ENCODE results near the gene CDH1.

The CDH1 gene

GRCh38 chr16:68732741-68733399 is 4.2 kb upstream of the CDH1 start:
- no peak for DNase-seq

GRCh38 chr16:68733570-68733969 is 3.5 kb upstream of the CDH1 start:
- no peak for DNase-seq

- no peak for DNase-seq
These were observed 2.3 kb upstream of the CDH1 start for GRCh38 chr16:68734782-68735181.

- no peak for DNase-seq
These were observed 531 bp upstream of the CDH1 start for GRCh38 chr16:68736561-68736960.

GRCh38 chr16:68737730-68738629 is 888 bp downstream of the CDH1 start:
- no peak for DNase-seq

GRCh38 chr16:68739964-68740627 is 3.0 kb downstream of the CDH1 start:
- no peak for DNase-seq

GRCh38 chr16:68740628-68741346 is 3.7 kb downstream of the CDH1 start:
- DNase-seq: no peak

GRCh38 chr16:68743664-68744063 is 6.6 kb downstream of the CDH1 start:
- DNase-seq: no peak

- no peak for DNase-seq
These were observed 7.7 kb downstream of the CDH1 start for GRCh38 chr16:68744744-68745280.

- DNase-seq: no peak
These were observed 9.9 kb downstream of the CDH1 start for GRCh38 chr16:68746951-68747350.

GRCh38 chr16:68749432-68749831 is 12.3 kb downstream of the CDH1 start:
- DNase-seq: no peak

GRCh38 chr16:68750193-68750695 is 13.2 kb downstream of the CDH1 start:
- DNase-seq: no peak

GRCh38 chr16:68751160-68751559 is 14.1 kb downstream of the CDH1 start:
- DNase-seq: no peak

GRCh38 chr16:68752602-68753001 is 15.5 kb downstream of the CDH1 start:
- peak; percentile 30 for DNase-seq

GRCh38 chr16:68754084-68754792 is 17.1 kb downstream of the CDH1 start:
- DNase-seq: no peak

GRCh38 chr16:68756239-68756915 is 19.3 kb downstream of the CDH1 start:
- DNase-seq: peak; percentile 73

- DNase-seq: no peak
These were observed 20.5 kb downstream of the CDH1 start for GRCh38 chr16:68757625-68757935.

GRCh38 chr16:68759062-68759461 is 22.0 kb downstream of the CDH1 start:
- no peak for DNase-seq

GRCh38 chr16:68760671-68761275 is 23.7 kb downstream of the CDH1 start:
- peak; percentile 50 for DNase-seq

GRCh38 chr16:68762996-68763756 is 26.1 kb downstream of the CDH1 start:
- DNase-seq: no peak

Data from stimulated activated naive CD4-positive, alpha-beta T cell treated with Interleukin-2 at 50 U/mL for 16 hours (primary cell).